ENCODE measurements around the gene EMSY.

EMSY gene

GRCh38 chr11:76456571-76456970 is 11.8 kb downstream of the EMSY start:
- Histone ChIP-seq H3K36me3 (ENCODE audit: insufficient read depth, insufficient read length, low read length) (peaks cover 19% of the 10 kb centered on the region), H3K9ac (ENCODE audit: insufficient read length, low read depth) (no peak overlapping the region), H3K4me3 (ENCODE audit: insufficient read length, low read depth) (no peak overlapping the region), H3K9me3 (ENCODE audit: insufficient read depth, low read length) (no peaks in the 10 kb centered on the region), H3K4me1 (ENCODE audit: insufficient read depth, insufficient read length) (peaks cover 2% of the 10 kb centered on the region), H3K27me3 (ENCODE audit: insufficient read depth, insufficient read length) (no peaks in the 10 kb centered on the region)
- TF ChIP-seq YY1 (IDR thresholded peaks at IDR 0.05; ENCODE audit: insufficient read depth, insufficient read length) (no peak), SUZ12 (IDR thresholded peaks at IDR 0.05; ENCODE audit: extremely low read depth, insufficient read depth, insufficient read length) (no peak), ZNF274 (IDR thresholded peaks at IDR 0.05; ENCODE audit: low read depth, low read length) (no peak)
- DNase-seq (ENCODE audit: low read depth, low spot score) = no peak

- no peaks in the 10 kb centered on the region for H3K27me3 ChIP-seq (ENCODE audit: insufficient read depth, insufficient read length)
- DNase-seq (ENCODE audit: low read depth, low spot score) = no peak
- H3K36me3 ChIP-seq (ENCODE audit: insufficient read depth, insufficient read length, low read length) = peaks cover 14% of the 10 kb centered on the region
- no peak overlapping the region for H3K9ac ChIP-seq (ENCODE audit: insufficient read length, low read depth)
- no peak overlapping the region for H3K4me3 ChIP-seq (ENCODE audit: insufficient read length, low read depth)
- no peak for TF ChIP-seq YY1 (IDR thresholded peaks at IDR 0.05; ENCODE audit: insufficient read depth, insufficient read length)
- no peak for TF ChIP-seq SUZ12 (IDR thresholded peaks at IDR 0.05; ENCODE audit: extremely low read depth, insufficient read depth, insufficient read length)
- TF ChIP-seq ZNF274 (IDR thresholded peaks at IDR 0.05; ENCODE audit: low read depth, low read length) = no peak
- H3K9me3 ChIP-seq (ENCODE audit: insufficient read depth, low read length) = no peaks in the 10 kb centered on the region
- peaks cover 2% of the 10 kb centered on the region for H3K4me1 ChIP-seq (ENCODE audit: insufficient read depth, insufficient read length)
These were observed 14.5 kb downstream of the EMSY start for GRCh38 chr11:76459299-76459698.

GRCh38 chr11:76459846-76460245 is 15.0 kb downstream of the EMSY start:
- peaks cover 18% of the 10 kb centered on the region for H3K36me3 ChIP-seq (ENCODE audit: insufficient read depth, insufficient read length, low read length)
- no peaks in the 10 kb centered on the region for H3K9me3 ChIP-seq (ENCODE audit: insufficient read depth, low read length)
- TF ChIP-seq SUZ12 (IDR thresholded peaks at IDR 0.05; ENCODE audit: extremely low read depth, insufficient read depth, insufficient read length) = no peak
- TF ChIP-seq ZNF274 (IDR thresholded peaks at IDR 0.05; ENCODE audit: low read depth, low read length) = no peak
- TF ChIP-seq YY1 (IDR thresholded peaks at IDR 0.05; ENCODE audit: insufficient read depth, insufficient read length) = no peak
- no peak overlapping the region for H3K4me3 ChIP-seq (ENCODE audit: insufficient read length, low read depth)
- no peak overlapping the region for H3K9ac ChIP-seq (ENCODE audit: insufficient read length, low read depth)
- H3K27me3 ChIP-seq (ENCODE audit: insufficient read depth, insufficient read length) = no peaks in the 10 kb centered on the region
- H3K4me1 ChIP-seq (ENCODE audit: insufficient read depth, insufficient read length) = peaks cover 2% of the 10 kb centered on the region
- no peak for DNase-seq (ENCODE audit: low read depth, low spot score)

- H3K4me3 ChIP-seq (ENCODE audit: insufficient read length, low read depth) = no peak overlapping the region
- H3K9ac ChIP-seq (ENCODE audit: insufficient read length, low read depth) = no peak overlapping the region
- DNase-seq (ENCODE audit: low read depth, low spot score) = no peak
- H3K27me3 ChIP-seq (ENCODE audit: insufficient read depth, insufficient read length) = no peaks in the 10 kb centered on the region
- peaks cover 23% of the 10 kb centered on the region for H3K36me3 ChIP-seq (ENCODE audit: insufficient read depth, insufficient read length, low read length)
- no peak for TF ChIP-seq ZNF274 (IDR thresholded peaks at IDR 0.05; ENCODE audit: low read depth, low read length)
- no peak for TF ChIP-seq SUZ12 (IDR thresholded peaks at IDR 0.05; ENCODE audit: extremely low read depth, insufficient read depth, insufficient read length)
- no peak for TF ChIP-seq YY1 (IDR thresholded peaks at IDR 0.05; ENCODE audit: insufficient read depth, insufficient read length)
- no peaks in the 10 kb centered on the region for H3K4me1 ChIP-seq (ENCODE audit: insufficient read depth, insufficient read length)
- no peaks in the 10 kb centered on the region for H3K9me3 ChIP-seq (ENCODE audit: insufficient read depth, low read length)
These were observed 17.5 kb downstream of the EMSY start for GRCh38 chr11:76462317-76462716.

- TF ChIP-seq SUZ12 (IDR thresholded peaks at IDR 0.05; ENCODE audit: extremely low read depth, insufficient read depth, insufficient read length) = no peak
- peaks cover 23% of the 10 kb centered on the region for H3K36me3 ChIP-seq (ENCODE audit: insufficient read depth, insufficient read length, low read length)
- H3K9me3 ChIP-seq (ENCODE audit: insufficient read depth, low read length) = no peaks in the 10 kb centered on the region
- H3K4me3 ChIP-seq (ENCODE audit: insufficient read length, low read depth) = no peak overlapping the region
- no peak for DNase-seq (ENCODE audit: low read depth, low spot score)
- H3K9ac ChIP-seq (ENCODE audit: insufficient read length, low read depth) = no peak overlapping the region
- no peaks in the 10 kb centered on the region for H3K27me3 ChIP-seq (ENCODE audit: insufficient read depth, insufficient read length)
- no peaks in the 10 kb centered on the region for H3K4me1 ChIP-seq (ENCODE audit: insufficient read depth, insufficient read length)
These were observed 20.9 kb downstream of the EMSY start for GRCh38 chr11:76465701-76466100.

GRCh38 chr11:76466666-76467065 is 21.8 kb downstream of the EMSY start:
- no peak for DNase-seq (ENCODE audit: low read depth, low spot score)
- TF ChIP-seq SUZ12 (IDR thresholded peaks at IDR 0.05; ENCODE audit: extremely low read depth, insufficient read depth, insufficient read length) = no peak
- TF ChIP-seq YY1 (IDR thresholded peaks at IDR 0.05; ENCODE audit: insufficient read depth, insufficient read length) = no peak
- no peak for TF ChIP-seq ZNF274 (IDR thresholded peaks at IDR 0.05; ENCODE audit: low read depth, low read length)
- no peak overlapping the region for H3K9ac ChIP-seq (ENCODE audit: insufficient read length, low read depth)
- H3K27me3 ChIP-seq (ENCODE audit: insufficient read depth, insufficient read length) = no peaks in the 10 kb centered on the region
- no peak overlapping the region for H3K4me3 ChIP-seq (ENCODE audit: insufficient read length, low read depth)
- peaks cover 23% of the 10 kb centered on the region for H3K36me3 ChIP-seq (ENCODE audit: insufficient read depth, insufficient read length, low read length)
- no peaks in the 10 kb centered on the region for H3K4me1 ChIP-seq (ENCODE audit: insufficient read depth, insufficient read length)
- no peaks in the 10 kb centered on the region for H3K9me3 ChIP-seq (ENCODE audit: insufficient read depth, low read length)

- Histone ChIP-seq H3K9me3 (ENCODE audit: insufficient read depth, low read length) (no peaks in the 10 kb centered on the region), H3K4me1 (ENCODE audit: insufficient read depth, insufficient read length) (no peaks in the 10 kb centered on the region), H3K36me3 (ENCODE audit: insufficient read depth, insufficient read length, low read length) (peaks cover 32% of the 10 kb centered on the region), H3K9ac (ENCODE audit: insufficient read length, low read depth) (no peak overlapping the region), H3K27me3 (ENCODE audit: insufficient read depth, insufficient read length) (no peaks in the 10 kb centered on the region), H3K4me3 (ENCODE audit: insufficient read length, low read depth) (no peak overlapping the region)
- TF ChIP-seq YY1 (IDR thresholded peaks at IDR 0.05; ENCODE audit: insufficient read depth, insufficient read length) (no peak), SUZ12 (IDR thresholded peaks at IDR 0.05; ENCODE audit: extremely low read depth, insufficient read depth, insufficient read length) (no peak), ZNF274 (IDR thresholded peaks at IDR 0.05; ENCODE audit: low read depth, low read length) (no peak)
- no peak for DNase-seq (ENCODE audit: low read depth, low spot score)
These were observed 24.3 kb downstream of the EMSY start for GRCh38 chr11:76469141-76469540.

- Histone ChIP-seq H3K27me3 (ENCODE audit: insufficient read depth, insufficient read length) (no peaks in the 10 kb centered on the region), H3K9me3 (ENCODE audit: insufficient read depth, low read length) (no peaks in the 10 kb centered on the region), H3K4me3 (ENCODE audit: insufficient read length, low read depth) (no peak overlapping the region), H3K4me1 (ENCODE audit: insufficient read depth, insufficient read length) (no peaks in the 10 kb centered on the region), H3K9ac (ENCODE audit: insufficient read length, low read depth) (no peak overlapping the region), H3K36me3 (ENCODE audit: insufficient read depth, insufficient read length, low read length) (peaks cover 27% of the 10 kb centered on the region)
- DNase-seq (ENCODE audit: low read depth, low spot score) = no peak
- no peak for TF ChIP-seq ZNF274 (IDR thresholded peaks at IDR 0.05; ENCODE audit: low read depth, low read length)
- TF ChIP-seq SUZ12 (IDR thresholded peaks at IDR 0.05; ENCODE audit: extremely low read depth, insufficient read depth, insufficient read length) = no peak
- no peak for TF ChIP-seq YY1 (IDR thresholded peaks at IDR 0.05; ENCODE audit: insufficient read depth, insufficient read length)
These were observed 26.6 kb downstream of the EMSY start for GRCh38 chr11:76471382-76471781.

Data from NT2/D1 (cell line).